Measurements from ENCODE around the gene PPM1N.

PPM1N gene

DNA sequence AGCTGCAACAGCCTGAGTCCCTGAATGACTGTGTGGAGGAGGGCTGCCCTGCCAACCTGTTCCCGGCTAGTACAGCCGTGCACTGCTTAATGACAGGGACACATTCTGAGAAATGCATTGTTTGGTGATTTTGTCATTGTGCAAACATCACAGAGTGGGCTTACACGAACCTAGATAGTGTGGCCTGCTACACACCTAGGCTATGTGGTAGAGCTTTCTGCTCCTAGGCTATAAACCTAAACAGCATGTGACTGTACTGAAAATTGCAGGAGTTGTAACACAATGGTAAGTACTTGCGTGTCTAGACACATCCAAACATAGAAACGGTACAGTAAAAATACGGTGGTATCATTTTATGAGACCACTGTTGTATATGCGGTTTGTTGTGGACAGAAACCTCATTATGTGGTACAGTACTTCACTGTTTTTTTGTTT, 44.0 kb downstream of the PPM1N start:
- DNase-seq: no peak

GRCh38 chr19:45547211-45547770, 49.0 kb downstream of the PPM1N start:
- DNase-seq: no peak

GRCh38 chr19:45547965-45548609, 49.8 kb downstream of the PPM1N start:
- no peak for DNase-seq
